K562 (cell line): ENCODE data around the gene HLA-DQB1. TPM values are rescaled to one million over a fixed set of nuclear protein-coding genes. Genes with fewer than 3 reads are reported as not detected.

Source experiments
- ATAC-seq: fragments of 200-7000 bp; cut with Tn5 transposase; 3 replicates; pipeline ENCODE4 v1.9.1; 2020; ENCODE audit warnings: moderate library complexity
- BruUV-seq: library from RNA; stranded (reverse); fragments of 400-500 nt; replicated peaks from 2 replicates; lab custom pipeline; 2021; lab: Mats Ljungman, UMichigan
- CTCF ChIA-PET: fragments of 300-600 bp; formaldehyde crosslinking; extraction: SDS; loops from one replicate; lab custom pipeline; 2021; ENCODE audit warnings: low intra/inter-chr PET ratio; lab: Yijun Ruan, JAX
- POLR2A ChIA-PET: fragments of 300-600, 350-650 bp; sonication (Branson Sonifier 250); formaldehyde crosslinking; extraction: SDS; loops from one replicate; lab custom pipeline; 2021; ENCODE audit warnings: antibody characterized with exemption, inconsistent platforms; lab: Yijun Ruan, JAX
- DNase-seq, 4 experiments: peaks; one replicate each; pipeline versions ENCODE4 v3.0.0 to v3.0.0-alpha.2; 2011 to 2018; ENCODE audit warnings: low spot score in 3 of 4, mixed read lengths in 3 of 4; ENCODE audit errors: extremely low read depth in 1 of 4
- FAIRE-seq: peaks from 2 replicates; lab custom pipeline; 2011; peaks lifted over from hg19 to GRCh38; lab: Jason Lieb, UNC
- H2AFZ ChIP-seq: 2 replicates; pipeline ENCODE4 v1.6.0; 2011; ENCODE audit warnings: low read depth, low read length, control low read depth, inconsistent platforms
- H3K27ac ChIP-seq: fragments of 200-600 bp; 3 replicates; pipeline ENCODE4 v1.8.0; 2011; ENCODE audit warnings: low read depth, mild to moderate bottlenecking, control low read depth, inconsistent platforms, low read length, moderate library complexity, mixed read lengths; ENCODE audit errors: extremely low read depth
- H3K27me3 ChIP-seq, 2 experiments: fragments of 300-600 bp in 1 of 2; 2 replicates in 1 of 2; 3 replicates in 1 of 2; pipeline versions ENCODE4 v1.6.0 to v1.8.0; 2011; ENCODE audit warnings: inconsistent platforms in 2 of 2, low read length in 2 of 2, mild to moderate bottlenecking in 1 of 2, mixed read lengths in 1 of 2, moderate library complexity in 1 of 2; ENCODE audit not compliant: control insufficient read depth in 2 of 2, insufficient read depth in 2 of 2
- H3K36me3 ChIP-seq: fragments of 300-600 bp; 3 replicates; pipeline ENCODE4 v1.8.0; 2011; ENCODE audit warnings: mild to moderate bottlenecking, low read length, inconsistent platforms; ENCODE audit not compliant: control insufficient read depth, insufficient read depth
- H3K4me1 ChIP-seq, 2 experiments: fragments of 200-600 bp in 1 of 2; replicated peaks in 1 of 2; 2 replicates in 1 of 2; 3 replicates in 1 of 2; pipeline versions ENCODE4 v1.5.1 to v1.8.0; 2011; ENCODE audit warnings: inconsistent platforms in 2 of 2, low read length in 2 of 2, mild to moderate bottlenecking in 1 of 2, mixed read lengths in 1 of 2, moderate library complexity in 1 of 2; ENCODE audit not compliant: control insufficient read depth in 2 of 2, insufficient read depth in 2 of 2
- H3K4me2 ChIP-seq: 2 replicates; pipeline ENCODE4 v1.6.1; 2011; ENCODE audit warnings: low read length, control low read depth, inconsistent platforms, mixed read lengths; ENCODE audit not compliant: insufficient read depth
- H3K4me3 ChIP-seq: fragments of 200-600 bp; sonication (generic), shearing (Covaris generic); 2 replicates; pipeline ENCODE4 v1.5.1; 2016; ENCODE audit warnings: control low read depth, inconsistent platforms
- H3K79me2 ChIP-seq: fragments of 200-600 bp; 3 replicates; pipeline ENCODE4 v1.8.0; 2011; ENCODE audit warnings: low read length, inconsistent platforms; ENCODE audit not compliant: control insufficient read depth, insufficient read depth
- H3K9ac ChIP-seq, 2 experiments: 2 replicates each; pipeline versions ENCODE4 v1.6.0 to v1.6.1; 2011; ENCODE audit warnings: low read depth in 2 of 2, low read length in 2 of 2, control low read depth in 1 of 2, inconsistent platforms in 1 of 2, mild to moderate bottlenecking in 1 of 2, mixed read lengths in 1 of 2; ENCODE audit not compliant: insufficient read depth in 1 of 2
- H3K9me1 ChIP-seq: one replicate; pipeline ENCODE4 v1.6.0; 2011; ENCODE audit warnings: inconsistent platforms, mild to moderate bottlenecking, low read length, moderate library complexity; ENCODE audit not compliant: control insufficient read depth, insufficient read depth
- H3K9me3 ChIP-seq: replicated peaks from 2 replicates; pipeline ENCODE4 v1.5.1; 2011; ENCODE audit warnings: low read depth, low read length, inconsistent platforms; ENCODE audit not compliant: control insufficient read depth, insufficient read depth
- H4K20me1 ChIP-seq: replicated peaks from 2 replicates; pipeline ENCODE4 v1.6.1; 2011; ENCODE audit warnings: low read length, inconsistent platforms, mixed read lengths; ENCODE audit not compliant: control insufficient read depth, insufficient read depth
- CHD4 ChIP-seq: fragments of 200-600 bp; sonication (generic); IDR thresholded peaks from 3 replicates; pipeline ENCODE4 v1.6.1; 2012; ENCODE audit warnings: low read depth, mild to moderate bottlenecking, mixed read lengths, low read length, inconsistent platforms; ENCODE audit not compliant: insufficient read depth, insufficient replicate concordance, poor library complexity, severe bottlenecking
- ESRRA ChIP-seq: fragments of 450-650 bp; IDR thresholded peaks from 2 replicates; pipeline ENCODE4 v1.6.1; 2014; ENCODE audit warnings: low read depth, mild to moderate bottlenecking, moderate library complexity, borderline replicate concordance
- HDAC3 ChIP-seq: fragments of 450-650 bp; IDR thresholded peaks from 2 replicates; pipeline ENCODE4 v1.6.1; 2018; ENCODE audit warnings: borderline replicate concordance, mild to moderate bottlenecking, moderate library complexity; ENCODE audit not compliant: partially characterized antibody
- NFRKB ChIP-seq: fragments of 450-650 bp; IDR thresholded peaks from 2 replicates; pipeline ENCODE4 v1.6.1; 2016; ENCODE audit warnings: low read depth
- POU5F1 ChIP-seq: fragments of 150-350 bp; IDR thresholded peaks from 2 replicates; pipeline ENCODE4 v1.6.1; 2014; ENCODE audit warnings: borderline replicate concordance, low read length, low read depth, mild to moderate bottlenecking; ENCODE audit not compliant: partially characterized antibody
- SPI1 ChIP-seq: IDR thresholded peaks from 2 replicates; pipeline ENCODE4 v1.6.1; 2011; ENCODE audit warnings: low read depth, low read length, control low read depth, borderline replicate concordance
- ZHX1 ChIP-seq: fragments of 150-350 bp; conservative IDR thresholded peaks from 2 replicates; pipeline ENCODE4 v1.6.1; 2014; ENCODE audit warnings: low read length
- ZNF133 ChIP-seq: fragments of 250-450 bp; sonication (Bioruptor Pico); IDR thresholded peaks from 2 replicates; pipeline ENCODE4 v1.4.0; 2020; ENCODE audit warnings: mild to moderate bottlenecking
- ZNF140 ChIP-seq: fragments of 250-450 bp; sonication (Bioruptor Pico); IDR thresholded peaks from 2 replicates; pipeline ENCODE4 v1.8.0; 2021; ENCODE audit warnings: moderate library complexity, mild to moderate bottlenecking, inconsistent platforms
- ZNF253 ChIP-seq: fragments of 250-450 bp; sonication (Bioruptor Pico); conservative IDR thresholded peaks from 2 replicates; pipeline ENCODE4 v1.6.1; 2021; ENCODE audit warnings: mild to moderate bottlenecking
- ZNF512 ChIP-seq: IDR thresholded peaks from 2 replicates; pipeline ENCODE4 v1.6.1; 2016; ENCODE audit warnings: missing genetic modification characterization, missing compliant biosample characterization
- ZNF561 ChIP-seq: fragments of 450-650 bp; formaldehyde crosslinking; conservative IDR thresholded peaks from 2 replicates; pipeline ENCODE4 v1.4.0; 2020; ENCODE audit warnings: mild to moderate bottlenecking, moderate library complexity
- ZNF699 ChIP-seq: fragments of 250-450 bp; sonication (Bioruptor Pico); IDR thresholded peaks from 2 replicates; pipeline ENCODE4 v1.8.0; 2021; ENCODE audit warnings: mild to moderate bottlenecking, moderate library complexity; ENCODE audit not compliant: insufficient replicate concordance
- WGBS: fragments of 100-300 bp; shearing (Covaris generic); methylation state at CpG from one replicate; pipeline ENCODE4 v1.1.6; 2016; ENCODE audit warnings: low coverage, mixed read lengths; ENCODE audit not compliant: insufficient coverage; ENCODE audit errors: missing lambda C conversion rate; 5-methylcytosine and 5-hydroxymethylcytosine counted together
- in situ Hi-C: fragments of 300-500 bp; cut with MboI; formaldehyde crosslinking; loops from 4 replicates; pipeline ENCODE4 v1.15.0; 2018; ENCODE audit warnings: inconsistent platforms, mixed read lengths
- intact Hi-C: fragments of 100-400 bp; cut with micrococcal nuclease; formaldehyde crosslinking; loops from 2 replicates; pipeline ENCODE4 v1.14.2; 2022
- polyA plus RNA-seq, 8 experiments: library from polyadenylated mRNA; depleted of rRNA in 4 of 8; stranded (reverse) in 5 of 8; unstranded in 3 of 8; fragments of >200 nt; fragmentation: Nextera tagmentation in 2 of 8; fragmentation: Illumina TruSeq in 1 of 8; extraction: Ambion mirVana in 2 of 8; extraction: Trizol in 1 of 8; gene quantifications; 2 replicates each; pipeline versions ENCODE4 v1.2.1 to v1.2.3, GENCODE V29; 2011 to 2014; ENCODE audit warnings: inconsistent platforms in 1 of 8, missing spikeins in 1 of 8
- total RNA-seq, 7 experiments: library from RNA; depleted of rRNA in 6 of 7; stranded (reverse); fragments of >200 nt in 6 of 7; fragmentation: Illumina TruSeq in 2 of 7; extraction: Trizol in 2 of 7; gene quantifications; 2 replicates each; pipeline versions ENCODE4 v1.2.1 to v1.2.3, GENCODE V29; 2011 to 2021; ENCODE audit warnings: low replicate concordance in 1 of 7

Gene HLA-DQB1
- total and polyA plus RNA-seq, 9 of the 15 experiments (the other 6 are each of a cell fraction or from before 2014, with no cell fraction given) = 0.29 TPM; not detected in 8

GRCh38 chr6:32617751-32618150 lies 48.7 kb downstream of the HLA-DQB1 start:
- Histone ChIP-seq H3K36me3 (no peaks in the 10 kb centered on the region), H3K4me3 (no peak overlapping the region)

More at GRCh38 chr6:32617751-32618150, 48.7 kb downstream of the HLA-DQB1 start:
- BruUV-seq = no TSS peak
- Histone ChIP-seq H3K9me1 (no peaks in the 10 kb centered on the region), H3K27me3 (no peaks in the 10 kb centered on the region), H3K27ac (no peak overlapping the region), H3K4me1 (no peaks in the 10 kb centered on the region), H3K4me2 (no peak overlapping the region), H2AFZ (no peak overlapping the region), H3K9ac (no peak overlapping the region), H3K9me3 (no peaks in the 10 kb centered on the region; the same call in 1 of the 2 replicates), H4K20me1 (no peaks in the 10 kb centered on the region)
- DNase-seq (no peak), FAIRE-seq (no peak), ATAC-seq (no peak)
- intact Hi-C loops (no loop called here), in situ Hi-C loops (no loop called here)
- 8% methylated on average over 1 of the region's 1 CpG for WGBS
- CTCF ChIA-PET = no interaction called here
- TF ChIP-seq NFRKB (no peak), SPI1 (no peak), ZNF561 (CRISPR knock-in tag) (no peak), HDAC3 (no peak), ZNF253 (no peak), ZHX1 (no peak), CHD4 (no peak), POU5F1 (no peak), ZNF133 (no peak), ZNF140 (CRISPR knock-in tag) (no peak), ZNF699 (CRISPR knock-in tag) (no peak), ESRRA (no peak), ZNF512 (tag) (no peak)
- TF ChIP-seq, all 486 proteins: peak for 0
- no peaks in the 10 kb centered on the region for H3K79me2 ChIP-seq
- POLR2A ChIA-PET = no interaction called here
